HCT116 (cell line): ENCODE measurements around the gene TEX29. TPM values are rescaled to one million over a fixed set of nuclear protein-coding genes. Genes with fewer than 3 reads are reported as not detected.

Source experiments
- ATAC-seq: fragments of 200-7000 bp; cut with Tn5 transposase; 2 replicates; pipeline ENCODE4 v1.9.1; 2020; ENCODE audit warnings: mild to moderate bottlenecking, moderate library complexity
- BruUV-seq: library from RNA; stranded (reverse); fragments of 400-500 nt; replicated peaks from 2 replicates; lab custom pipeline; 2021; lab: Mats Ljungman, UMichigan
- CTCF ChIA-PET: fragments of 300-600 bp; sonication (Branson Sonifier 250); formaldehyde crosslinking; loops from one replicate; lab custom pipeline; 2021; ENCODE audit warnings: antibody characterized with exemption; lab: Charles Lee
- POLR2A ChIA-PET: fragments of 300-600, 350-600 bp; sonication (Branson Sonifier 250); formaldehyde crosslinking; loops from one replicate; lab custom pipeline; 2021; ENCODE audit warnings: antibody characterized with exemption; lab: Charles Lee
- RAD21 ChIA-PET, 2 experiments: fragments of 300-600 bp; sonication (Branson Sonifier 250); formaldehyde crosslinking; loops; one replicate each; lab custom pipeline; 2023; ENCODE audit warnings: low total read pairs in 2 of 2; ENCODE audit not compliant: uncharacterized antibody in 2 of 2, unreplicated experiment in 2 of 2, low non-redundant PET in 1 of 2; lab: Charles Lee
- DNase-seq: peaks from one replicate; pipeline ENCODE4 v3.0.0-alpha.2; 2010; ENCODE audit warnings: low read depth, low spot score
- H2AFZ ChIP-seq: fragments of 200-600 bp; shearing (Covaris generic), sonication (generic); 2 replicates; pipeline ENCODE4 v1.6.1; 2017; ENCODE audit warnings: low read depth, mixed run types, mixed read lengths, antibody characterized with exemption, low read length; ENCODE audit not compliant: poor library complexity, severe bottlenecking
- H3K27ac ChIP-seq: 2 replicates; pipeline ENCODE4 v1.5.1; 2012; ENCODE audit warnings: low read depth, low read length
- H3K27me3 ChIP-seq: fragments of 200-600 bp; sonication (generic); 2 replicates; pipeline ENCODE4 v1.6.1; 2016; ENCODE audit warnings: mixed run types, low read length, mixed read lengths; ENCODE audit not compliant: insufficient read depth
- H3K36me3 ChIP-seq, 2 experiments: fragments of 200-500 bp in 1 of 2; fragments of 200-600 bp in 1 of 2; sonication (Bioruptor generic) in 1 of 2; sonication (generic) in 1 of 2; 2 replicates each; pipeline versions ENCODE4 v1.5.1 to v1.6.1; 2014 to 2016; ENCODE audit warnings: low read length in 2 of 2, inconsistent platforms in 1 of 2, mixed read lengths in 1 of 2, mixed run types in 1 of 2; ENCODE audit not compliant: insufficient read depth in 2 of 2, control insufficient read depth in 1 of 2
- H3K4me1 ChIP-seq, 2 experiments: fragments of 200-600 bp in 1 of 2; sonication (generic) in 1 of 2; 2 replicates each; pipeline versions ENCODE4 v1.5.1 to v1.6.1; 2012 to 2017; ENCODE audit warnings: low read length in 2 of 2, inconsistent platforms in 1 of 2, mild to moderate bottlenecking in 1 of 2, mixed read lengths in 1 of 2, mixed run types in 1 of 2, moderate library complexity in 1 of 2; ENCODE audit not compliant: insufficient read depth in 2 of 2, control insufficient read depth in 1 of 2
- H3K4me2 ChIP-seq: fragments of 200-600 bp; sonication (generic); 2 replicates; pipeline ENCODE4 v1.6.1; 2017; ENCODE audit warnings: mixed run types, low read length, mixed read lengths
- H3K4me3 ChIP-seq, 2 experiments: fragments of 200-600 bp in 1 of 2; sonication (generic) in 1 of 2; replicated peaks in 1 of 2; 2 replicates each; pipeline ENCODE4 v1.5.1; 2011 to 2016; ENCODE audit warnings: low read length in 2 of 2, control low read depth in 1 of 2, low read depth in 1 of 2, mild to moderate bottlenecking in 1 of 2, mixed read lengths in 1 of 2, mixed run types in 1 of 2
- H3K79me2 ChIP-seq: fragments of 200-600 bp; sonication (generic); 2 replicates; pipeline ENCODE4 v1.6.1; 2017; ENCODE audit warnings: mild to moderate bottlenecking, mixed run types, low read length, moderate library complexity, mixed read lengths; ENCODE audit not compliant: insufficient read depth
- H3K9ac ChIP-seq: fragments of 200-600 bp; sonication (generic); 2 replicates; pipeline ENCODE4 v1.6.1; 2016; ENCODE audit warnings: low read length, mixed read lengths
- H3K9me2 ChIP-seq: fragments of 200-600 bp; sonication (generic), shearing (Covaris generic); 2 replicates; pipeline ENCODE4 v1.6.1; 2017; ENCODE audit warnings: mixed run types, mild to moderate bottlenecking, moderate library complexity; ENCODE audit not compliant: insufficient read depth
- H3K9me3 ChIP-seq, 2 experiments: fragments of 200-500 bp in 1 of 2; fragments of 200-600 bp in 1 of 2; sonication (Bioruptor generic) in 1 of 2; sonication (generic) in 1 of 2; 2 replicates each; pipeline ENCODE4 v1.6.1; 2014 to 2017; ENCODE audit warnings: low read length in 2 of 2, mixed read lengths in 2 of 2, inconsistent platforms in 1 of 2, low read depth in 1 of 2, mild to moderate bottlenecking in 1 of 2, mixed run types in 1 of 2, moderate library complexity in 1 of 2; ENCODE audit not compliant: control insufficient read depth in 1 of 2, insufficient read depth in 1 of 2
- H4K20me1 ChIP-seq: fragments of 200-600 bp; sonication (generic), shearing (Covaris generic); 2 replicates; pipeline ENCODE4 v1.6.1; 2017; ENCODE audit warnings: mixed run types, mild to moderate bottlenecking, moderate library complexity; ENCODE audit not compliant: insufficient read depth
- ATF3 ChIP-seq: IDR thresholded peaks from 2 replicates; pipeline ENCODE4 v1.6.1; 2012
- CEBPB ChIP-seq: IDR thresholded peaks from 2 replicates; pipeline ENCODE4 v1.6.1; 2012; ENCODE audit warnings: low read depth
- CTCF ChIP-seq, 3 experiments: fragments of 200-600 bp in 1 of 3; sonication (generic) in 1 of 3; IDR thresholded peaks in 2 of 3; conservative IDR thresholded peaks in 1 of 3; 2 replicates each; pipeline ENCODE4 v1.5.1; 2012 to 2017; ENCODE audit warnings: low read depth in 2 of 3, low read length in 2 of 3, antibody characterized with exemption in 1 of 3, borderline replicate concordance in 1 of 3, control low read depth in 1 of 3, mild to moderate bottlenecking in 1 of 3, mixed read lengths in 1 of 3, mixed run types in 1 of 3, moderate library complexity in 1 of 3; ENCODE audit not compliant: insufficient read depth in 1 of 3
- EGR1 ChIP-seq: IDR thresholded peaks from 2 replicates; pipeline ENCODE4 v1.6.1; 2012; ENCODE audit warnings: low read depth
- ELF1 ChIP-seq: IDR thresholded peaks from 2 replicates; pipeline ENCODE4 v1.6.1; 2012; ENCODE audit warnings: low read depth, borderline replicate concordance
- FOSL1 ChIP-seq: IDR thresholded peaks from 2 replicates; pipeline ENCODE4 v1.6.1; 2012; ENCODE audit warnings: low read depth
- JUND ChIP-seq: IDR thresholded peaks from 2 replicates; pipeline ENCODE4 v1.6.1; 2012
- MAX ChIP-seq: IDR thresholded peaks from 2 replicates; pipeline ENCODE4 v1.6.1; 2012
- POLR2A ChIP-seq: IDR thresholded peaks from 2 replicates; pipeline ENCODE4 v1.7.0; 2011; ENCODE audit warnings: borderline replicate concordance; ENCODE audit not compliant: insufficient read depth, insufficient read length; ENCODE audit errors: extremely low read depth
- POLR2AphosphoS5 ChIP-seq: IDR thresholded peaks from 2 replicates; pipeline ENCODE4 v1.6.1; 2011; ENCODE audit warnings: mild to moderate bottlenecking, low read depth, low read length, moderate library complexity
- RAD21 ChIP-seq: IDR thresholded peaks from 2 replicates; pipeline ENCODE4 v1.6.1; 2012; ENCODE audit warnings: low read depth, mild to moderate bottlenecking
- REST ChIP-seq: IDR thresholded peaks from 2 replicates; pipeline ENCODE4 v1.6.1; 2012; ENCODE audit warnings: low read depth
- SP1 ChIP-seq: IDR thresholded peaks from 2 replicates; pipeline ENCODE4 v1.6.1; 2012; ENCODE audit warnings: low read depth
- TCF7L2 ChIP-seq: IDR thresholded peaks from 2 replicates; pipeline ENCODE4 v1.7.0; 2011; ENCODE audit warnings: borderline replicate concordance, inconsistent platforms; ENCODE audit not compliant: insufficient read depth, insufficient read length; ENCODE audit errors: extremely low read depth
- ZBTB33 ChIP-seq: IDR thresholded peaks from 2 replicates; pipeline ENCODE4 v1.6.1; 2011; ENCODE audit warnings: mild to moderate bottlenecking, low read length, moderate library complexity; ENCODE audit not compliant: insufficient replicate concordance; ENCODE audit errors: extremely low read depth
- ZFX ChIP-seq: fragments of 450-650 bp; IDR thresholded peaks from 2 replicates; pipeline ENCODE4 v1.6.1; 2017
- intact Hi-C: fragments of 100-400 bp; cut with micrococcal nuclease; formaldehyde crosslinking; loops from 2 replicates; pipeline ENCODE4 v1.10.0; 2022
- total RNA-seq: library from RNA; stranded (reverse); gene quantifications from one replicate; pipeline ENCODE4 v1.2.1, GENCODE V29; 2021; ENCODE audit not compliant: unreplicated experiment

TEX29 gene
- total RNA-seq, 1 experiment from 2014 or later: not detected

- CTCF ChIA-PET: no interaction called here
- intact Hi-C loops: no loop called here
- H3K4me2 ChIP-seq: no peak overlapping the region
- DNase-seq: no peak
- H3K36me3 ChIP-seq: no peaks in the 10 kb centered on the region
- RAD21 ChIA-PET: no interaction called here
- H2AFZ ChIP-seq: no peak overlapping the region
- H4K20me1 ChIP-seq: no peaks in the 10 kb centered on the region
- no peak overlapping the region for H3K4me3 ChIP-seq
- H3K79me2 ChIP-seq: no peaks in the 10 kb centered on the region
- TF ChIP-seq SP1: no peak
- no peak for TF ChIP-seq ZFX
- no peak for TF ChIP-seq MAX
- TF ChIP-seq EGR1: no peak
- TF ChIP-seq RAD21: no peak
- no peak for TF ChIP-seq POLR2AphosphoS5
- TF ChIP-seq REST: no peak
- TF ChIP-seq ATF3: no peak
- TF ChIP-seq FOSL1: no peak
- TF ChIP-seq ELF1: no peak
- no peak for TF ChIP-seq POLR2A
- no peak for TF ChIP-seq CTCF (IDR thresholded peaks at IDR 0.05 in 2 of 3, conservative IDR thresholded peaks at IDR 0.05 in 1 of 3; ENCODE audit: borderline replicate concordance in 1 of 3, insufficient read depth in 1 of 3, low read depth in 2 of 3, low read length in 2 of 3)
- TF ChIP-seq CEBPB: no peak
- no peak for TF ChIP-seq ZBTB33
- no peak for TF ChIP-seq JUND
- no peak for TF ChIP-seq TCF7L2
- TF ChIP-seq, all 23 proteins: peak for 0
- no peaks in the 10 kb centered on the region for H3K9me2 ChIP-seq
- H3K9ac ChIP-seq: no peak overlapping the region
- ATAC-seq: no peak
- no peaks in the 10 kb centered on the region for H3K9me3 ChIP-seq
- H3K27me3 ChIP-seq: no peaks in the 10 kb centered on the region
- no TSS peak for BruUV-seq
- POLR2A ChIA-PET: no interaction called here
- no peak overlapping the region for H3K27ac ChIP-seq
- no peaks in the 10 kb centered on the region for H3K4me1 ChIP-seq
These were observed 70.3 kb downstream of the TEX29 start for GRCh38 chr13:111390522-111391270.
